GM12878 (cell line): ENCODE results near the gene PLCB2. TPM values are rescaled to one million over a fixed set of nuclear protein-coding genes. Genes with fewer than 3 reads are reported as not detected.

Source experiments
- ATAC-seq: fragments of 200-7000 bp; cut with Tn5 transposase; 3 replicates; pipeline ENCODE4 v1.9.1; 2020; ENCODE audit warnings: mild to moderate bottlenecking, moderate library complexity
- BruUV-seq: library from RNA; stranded (reverse); fragments of 400-500 nt; replicated peaks from 2 replicates; lab custom pipeline; 2021; lab: Mats Ljungman, UMichigan
- CTCF ChIA-PET: fragments of 300-600 bp; sonication (Branson Sonifier 250); formaldehyde crosslinking; extraction: SDS; loops from one replicate; lab custom pipeline; 2021; ENCODE audit warnings: inconsistent platforms; lab: Yijun Ruan, JAX
- POLR2A ChIA-PET: fragments of 350-600 bp; formaldehyde crosslinking; extraction: SDS; loops from one replicate; lab custom pipeline; 2021; ENCODE audit warnings: inconsistent platforms; lab: Charles Lee
- RAD21 ChIA-PET: fragments of 300-600 bp; sonication (Branson Sonifier 250); formaldehyde crosslinking; loops from one replicate; lab custom pipeline; 2023; ENCODE audit warnings: antibody characterized with exemption; ENCODE audit not compliant: unreplicated experiment; lab: Charles Lee
- SMC1A ChIA-PET: fragments of 300-600 bp; sonication (Branson Sonifier 250); formaldehyde crosslinking; loops from one replicate; lab custom pipeline; 2023; ENCODE audit not compliant: unreplicated experiment, uncharacterized antibody; lab: Charles Lee
- DNase-seq: peaks from one replicate; pipeline ENCODE4 v3.0.0-alpha.2; 2011; ENCODE audit warnings: low read depth, low spot score
- FAIRE-seq: peaks from 3 replicates; lab custom pipeline; 2011; peaks lifted over from hg19 to GRCh38; lab: Jason Lieb, UNC
- H2AFZ ChIP-seq: 2 replicates; pipeline ENCODE4 v1.6.0; 2011; ENCODE audit warnings: low read depth, low read length, control low read depth; ENCODE audit not compliant: control insufficient read depth
- H3K27ac ChIP-seq: 2 replicates; pipeline ENCODE4 v1.5.1; 2011; ENCODE audit warnings: control low read depth; ENCODE audit not compliant: control insufficient read depth, insufficient read depth
- H3K27me3 ChIP-seq, 2 experiments: replicated peaks in 1 of 2; 2 replicates each; pipeline versions ENCODE4 v1.6.0 to v1.6.1; 2011; ENCODE audit warnings: low read length in 1 of 2; ENCODE audit not compliant: control insufficient read depth in 2 of 2, insufficient read depth in 2 of 2
- H3K36me3 ChIP-seq, 2 experiments: 2 replicates each; pipeline ENCODE4 v1.5.1; 2011; ENCODE audit warnings: low read length in 1 of 2; ENCODE audit not compliant: control insufficient read depth in 2 of 2, insufficient read depth in 2 of 2
- H3K4me1 ChIP-seq: 2 replicates; pipeline ENCODE4 v1.6.1; 2011; ENCODE audit warnings: mild to moderate bottlenecking, low read length, moderate library complexity, mixed read lengths; ENCODE audit not compliant: control insufficient read depth, insufficient read depth
- H3K4me2 ChIP-seq: 2 replicates; pipeline ENCODE4 v1.6.0; 2011; ENCODE audit warnings: control low read depth; ENCODE audit not compliant: control insufficient read depth, insufficient read depth
- H3K4me3 ChIP-seq: fragments of 200-600 bp; sonication (generic); 2 replicates; pipeline ENCODE4 v1.5.1; 2016
- H3K79me2 ChIP-seq: 2 replicates; pipeline ENCODE4 v1.6.0; 2011; ENCODE audit warnings: low read length; ENCODE audit not compliant: control insufficient read depth, insufficient read depth
- H3K9ac ChIP-seq: 2 replicates; pipeline ENCODE4 v1.8.0; 2011; ENCODE audit warnings: low read length, control low read depth, mixed read lengths; ENCODE audit not compliant: control insufficient read depth, insufficient read depth
- H3K9me3 ChIP-seq: replicated peaks from 3 replicates; pipeline ENCODE4 v1.5.1; 2011; ENCODE audit warnings: mild to moderate bottlenecking, low read length; ENCODE audit not compliant: control insufficient read depth, insufficient read depth
- H4K20me1 ChIP-seq: 2 replicates; pipeline ENCODE4 v1.6.0; 2011; ENCODE audit not compliant: control insufficient read depth, insufficient read depth
- CBFB ChIP-seq: IDR thresholded peaks from 2 replicates; pipeline ENCODE4 v1.6.1; 2016; ENCODE audit warnings: antibody characterized with exemption, low read depth
- ETV6 ChIP-seq, 2 experiments: fragments of 450-650 bp in 1 of 2; IDR thresholded peaks in 1 of 2; conservative IDR thresholded peaks in 1 of 2; 2 replicates each; pipeline ENCODE4 v1.6.1; 2014; ENCODE audit warnings: antibody characterized with exemption in 1 of 2, borderline replicate concordance in 1 of 2, low read depth in 1 of 2, mild to moderate bottlenecking in 1 of 2, moderate library complexity in 1 of 2
- FOXM1 ChIP-seq: IDR thresholded peaks from 2 replicates; pipeline ENCODE4 v1.6.1; 2012; ENCODE audit warnings: low read depth, mild to moderate bottlenecking, inconsistent platforms, low read length, moderate library complexity
- HDAC2 ChIP-seq: fragments of 200-600 bp; sonication (generic); IDR thresholded peaks from 2 replicates; pipeline ENCODE4 v1.6.1; 2017
- HDGF ChIP-seq: fragments of 450-650 bp; IDR thresholded peaks from 2 replicates; pipeline ENCODE4 v1.6.1; 2016; ENCODE audit warnings: antibody characterized with exemption
- LARP7 ChIP-seq: fragments of 450-650 bp; IDR thresholded peaks from 2 replicates; pipeline ENCODE4 v1.6.1; 2017; ENCODE audit warnings: mild to moderate bottlenecking
- MEF2A ChIP-seq: IDR thresholded peaks from 2 replicates; pipeline ENCODE4 v1.6.1; 2011; ENCODE audit warnings: low read depth, mild to moderate bottlenecking, low read length, moderate library complexity; ENCODE audit not compliant: insufficient read depth
- MEF2B ChIP-seq: fragments of 450-650 bp; IDR thresholded peaks from 2 replicates; pipeline ENCODE4 v1.6.1; 2018; ENCODE audit warnings: mild to moderate bottlenecking, moderate library complexity; ENCODE audit not compliant: partially characterized antibody, poor library complexity, severe bottlenecking
- MYC ChIP-seq: IDR thresholded peaks from 2 replicates; pipeline ENCODE4 v1.6.1; 2011; ENCODE audit warnings: mild to moderate bottlenecking, low read length, moderate library complexity, inconsistent platforms; ENCODE audit not compliant: insufficient read depth, insufficient replicate concordance, insufficient read length, severe bottlenecking
- NFYB ChIP-seq: IDR thresholded peaks from 2 replicates; pipeline ENCODE4 v1.6.1; 2011; ENCODE audit warnings: low read depth, mild to moderate bottlenecking, low read length, improper control_type of control experiment, moderate library complexity; ENCODE audit not compliant: insufficient read depth
- NKRF ChIP-seq: fragments of 450-650 bp; conservative IDR thresholded peaks from 2 replicates; pipeline ENCODE4 v1.6.1; 2017; ENCODE audit warnings: mild to moderate bottlenecking, moderate library complexity
- POU2F2 ChIP-seq: IDR thresholded peaks from 3 replicates; pipeline ENCODE4 v1.6.1; 2011; ENCODE audit warnings: low read depth, mild to moderate bottlenecking, low read length, borderline replicate concordance
- RAD21 ChIP-seq: IDR thresholded peaks from 2 replicates; pipeline ENCODE4 v1.6.1; 2011; ENCODE audit warnings: mild to moderate bottlenecking, low read depth, low read length, moderate library complexity; ENCODE audit not compliant: insufficient read depth
- RELA ChIP-seq: fragments of 450-650 bp; IDR thresholded peaks from 2 replicates; pipeline ENCODE4 v1.8.0; 2014; ENCODE audit warnings: borderline replicate concordance; ENCODE audit not compliant: partially characterized antibody
- RFX5 ChIP-seq: IDR thresholded peaks from 2 replicates; pipeline ENCODE4 v1.6.1; 2011; ENCODE audit warnings: low read depth, low read length, improper control_type of control experiment
- SP1 ChIP-seq: IDR thresholded peaks from one replicate; pipeline ENCODE4 v1.6.1; 2011; ENCODE audit warnings: low read depth, low read length
- STAT3 ChIP-seq: IDR thresholded peaks from 2 replicates; pipeline ENCODE4 v1.6.1; 2011; ENCODE audit warnings: low read depth, low read length, improper control_type of control experiment
- TCF12 ChIP-seq: IDR thresholded peaks from 2 replicates; pipeline ENCODE4 v1.6.1; 2011; ENCODE audit warnings: low read depth, mild to moderate bottlenecking, low read length
- TCF3 ChIP-seq: IDR thresholded peaks from 2 replicates; pipeline ENCODE4 v1.6.1; 2012; ENCODE audit warnings: low read depth, mild to moderate bottlenecking, low read length, borderline replicate concordance; ENCODE audit not compliant: insufficient read depth
- ZNF274 ChIP-seq: IDR thresholded peaks from one replicate; pipeline ENCODE4 v1.8.0; 2011; ENCODE audit not compliant: insufficient read length, insufficient read depth
- ZNF384 ChIP-seq: IDR thresholded peaks from 2 replicates; pipeline ENCODE4 v1.6.1; 2012; ENCODE audit warnings: low read depth, mild to moderate bottlenecking, low read length, improper control_type of control experiment, borderline replicate concordance
- WGBS: methylation state at CpG from one replicate; pipeline ENCODE4 v1.1.6; 2016; ENCODE audit warnings: low lambda C conversion rate; ENCODE audit not compliant: insufficient replicate concordance, insufficient coverage; ENCODE audit errors: missing lambda C conversion rate; 5-methylcytosine and 5-hydroxymethylcytosine counted together
- in situ Hi-C: fragments of 300-500 bp; cut with MboI; formaldehyde crosslinking; loops from 9 replicates; pipeline ENCODE4 v1.14.3; 2018; ENCODE audit warnings: mixed read lengths
- intact Hi-C: fragments of 100-400 bp; cut with micrococcal nuclease; formaldehyde crosslinking; loops from one replicate; pipeline ENCODE4 v1.14.2; 2022; ENCODE audit not compliant: unreplicated experiment
- polyA plus RNA-seq, 11 experiments: library from polyadenylated mRNA; depleted of rRNA in 4 of 11; unstranded in 6 of 11; stranded (reverse) in 5 of 11; fragments of >200 nt; fragmentation: Nextera tagmentation in 4 of 11; fragmentation: Illumina TruSeq in 1 of 11; extraction: Ambion mirVana in 4 of 11; extraction: Trizol in 1 of 11; gene quantifications; 1 replicate in 1 of 11; 2 replicates in 10 of 11; pipeline versions ENCODE4 v1.2.1 to v1.2.3, GENCODE V29; 2011 to 2016; ENCODE audit warnings: inconsistent platforms in 2 of 11, missing spikeins in 2 of 11, low read depth in 1 of 11
- total RNA-seq, 4 experiments: library from RNA; depleted of rRNA in 3 of 4; stranded (reverse); fragments of >200 nt in 3 of 4; fragmentation: Illumina TruSeq in 1 of 4; extraction: Trizol in 1 of 4; gene quantifications; 2 replicates each; pipeline versions ENCODE4 v1.2.1 to v1.2.3, GENCODE V29; 2013 to 2021

The PLCB2 gene
- total and polyA plus RNA-seq, 10 of the 15 experiments (the other 5 are each of a cell fraction or from before 2014, with no cell fraction given): 1.2 to 39.4 (median 10.7) TPM

GRCh38 chr15:40310001-40310959, 2.5 kb upstream of the PLCB2 start (continued):
- TF ChIP-seq ETV6 (conservative IDR thresholded peaks at IDR 0.05 in 1 of 2, IDR thresholded peaks at IDR 0.05 in 1 of 2; ENCODE audit: borderline replicate concordance in 1 of 2, low read depth in 1 of 2): peak in 1 of 2 experiments; percentile 16; a peak in 1 of 4 replicates
- peak; percentile 90 for TF ChIP-seq RAD21
- no peak for TF ChIP-seq CBFB
- TF ChIP-seq LARP7: no peak
- no peak for TF ChIP-seq NFYB
- no peak for TF ChIP-seq TCF12
- TF ChIP-seq MEF2A: no peak
- no peak for TF ChIP-seq STAT3

GRCh38 chr15:40309344-40309862, 1.7 kb upstream of the PLCB2 start:
- 60% methylated on average over 8 of the region's 8 CpGs for WGBS
- ChIA-PET POLR2A (no interaction called here), RAD21 (interaction anchor here (1.3 to 6.8 kb wide), 4 partner anchors 28 to 264 kb away, joined by 4 to 87 read pairs (median 12); no protein-coding TSS in a partner anchor), SMC1A (interaction anchor here (0.8 to 10.0 kb wide), 8 partner anchors 28 to 521 kb away, joined by 3 to 83 read pairs (median 6); no protein-coding TSS in a partner anchor), CTCF (interaction anchor here (0.7 to 17.6 kb wide), 21 partner anchors 11 to 420 kb away, joined by 3 to 336 read pairs (median 4); partner anchors contain the start of genes ANKRD63, CCDC9B, INAFM2 and SRP14)
- no TSS peak for BruUV-seq
- Histone ChIP-seq H3K27me3 (peaks cover 0 to 3% of the 10 kb centered on the region in 2 experiments; a peak in 2 of 4 replicates), H3K36me3 (no peaks in the 10 kb centered on the region), H3K4me1 (peaks cover 12% of the 10 kb centered on the region), H3K4me2 (no peak overlapping the region; the same call in 1 of the 2 replicates), H2AFZ (no peak overlapping the region), H3K4me3 (no peak overlapping the region), H4K20me1 (no peaks in the 10 kb centered on the region), H3K27ac (no peak overlapping the region; the same call in 1 of the 2 replicates), H3K79me2 (no peaks in the 10 kb centered on the region), H3K9ac (no peak overlapping the region; the same call in 1 of the 2 replicates), H3K9me3 (no peaks in the 10 kb centered on the region)
- FAIRE-seq (no peak), DNase-seq (no peak), ATAC-seq (no peak)
- in situ Hi-C loops: loop anchor here (5.0 kb wide), 1 partner anchor 48 kb away; the partner anchor contains the start of gene DISP2
- intact Hi-C loops: no loop called here
- TF ChIP-seq TCF3 (no peak), SP1 (no peak), MEF2B (no peak), HDAC2 (no peak), RFX5 (no peak), LARP7 (no peak), ZNF384 (no peak), RELA (no peak), HDGF (no peak), FOXM1 (no peak), POU2F2 (no peak), NKRF (no peak), ZNF274 (no peak), MYC (no peak)
